Loucy (cell line): ENCODE data around the gene PRPH.

Experiments used
- EZH2phosphoT487 ChIP-seq: fragments of 200-600 bp; IDR thresholded peaks from 2 replicates; pipeline ENCODE4 v1.6.1; 2018; ENCODE audit warnings: antibody characterized with exemption, mild to moderate bottlenecking, moderate library complexity, borderline replicate concordance
- TF ChIP-seq, protein P1 (sequence below): fragments of 200-600 bp; sonication (generic); conservative IDR thresholded peaks from 2 replicates; pipeline ENCODE4 v1.5.1; 2014; ENCODE audit warnings: mild to moderate bottlenecking, antibody characterized with exemption, low read length

DNA sequence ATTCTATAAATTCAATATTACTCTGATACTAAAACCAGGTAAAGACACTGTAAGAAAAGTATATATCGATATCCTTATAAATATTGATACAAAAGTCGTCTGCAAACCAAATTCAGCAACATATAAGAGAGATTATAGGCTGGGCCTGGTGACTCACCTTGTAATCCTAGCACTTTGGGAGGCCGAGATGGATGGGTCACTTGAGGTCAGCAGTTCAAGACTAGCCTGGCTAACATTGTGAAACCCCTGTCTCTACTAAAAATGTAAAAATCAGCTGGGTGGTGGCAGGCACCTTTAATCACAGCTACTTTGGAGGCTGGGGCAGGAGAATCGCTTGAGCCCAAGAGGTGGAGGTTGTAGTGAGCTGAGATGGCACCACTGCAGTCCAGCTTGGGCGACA lies 43.6 kb upstream of the PRPH start:
- TF ChIP-seq, protein P1, sequence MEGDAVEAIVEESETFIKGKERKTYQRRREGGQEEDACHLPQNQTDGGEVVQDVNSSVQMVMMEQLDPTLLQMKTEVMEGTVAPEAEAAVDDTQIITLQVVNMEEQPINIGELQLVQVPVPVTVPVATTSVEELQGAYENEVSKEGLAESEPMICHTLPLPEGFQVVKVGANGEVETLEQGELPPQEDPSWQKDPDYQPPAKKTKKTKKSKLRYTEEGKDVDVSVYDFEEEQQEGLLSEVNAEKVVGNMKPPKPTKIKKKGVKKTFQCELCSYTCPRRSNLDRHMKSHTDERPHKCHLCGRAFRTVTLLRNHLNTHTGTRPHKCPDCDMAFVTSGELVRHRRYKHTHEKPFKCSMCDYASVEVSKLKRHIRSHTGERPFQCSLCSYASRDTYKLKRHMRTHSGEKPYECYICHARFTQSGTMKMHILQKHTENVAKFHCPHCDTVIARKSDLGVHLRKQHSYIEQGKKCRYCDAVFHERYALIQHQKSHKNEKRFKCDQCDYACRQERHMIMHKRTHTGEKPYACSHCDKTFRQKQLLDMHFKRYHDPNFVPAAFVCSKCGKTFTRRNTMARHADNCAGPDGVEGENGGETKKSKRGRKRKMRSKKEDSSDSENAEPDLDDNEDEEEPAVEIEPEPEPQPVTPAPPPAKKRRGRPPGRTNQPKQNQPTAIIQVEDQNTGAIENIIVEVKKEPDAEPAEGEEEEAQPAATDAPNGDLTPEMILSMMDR = no peak
- no peak for TF ChIP-seq EZH2phosphoT487
